ENCODE results near the gene EME2. TPM values are rescaled to one million over a fixed set of nuclear protein-coding genes. Genes with fewer than 3 reads are reported as not detected.

The EME2 gene
- total RNA-seq, 1 donor from 2014 or later = 6.8 TPM

DNA sequence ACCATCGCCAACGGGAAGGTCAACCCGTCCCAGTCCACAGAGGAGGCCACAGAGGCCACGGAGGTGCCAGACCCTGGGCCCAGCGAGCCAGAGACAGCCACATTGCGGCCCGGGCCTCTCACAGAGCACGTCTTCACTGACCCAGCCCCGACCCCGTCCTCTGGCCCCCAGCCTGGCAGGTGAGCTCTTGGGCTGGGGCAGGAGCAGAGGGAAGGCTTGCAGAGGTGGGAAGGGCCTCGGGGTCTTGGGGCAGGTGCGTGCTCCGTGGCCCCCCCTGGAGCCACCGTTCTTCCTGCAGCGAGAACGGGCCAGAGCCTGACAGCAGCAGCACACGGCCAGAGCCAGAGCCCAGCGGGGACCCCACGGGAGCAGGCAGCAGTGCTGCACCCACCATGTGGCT, 6.4 kb upstream of the EME2 start:
- peaks cover 2% of the 10 kb centered on the region for H3K36me3 ChIP-seq (ENCODE audit: control insufficient read depth, insufficient read depth, low read length)
- TF ChIP-seq, protein P1, sequence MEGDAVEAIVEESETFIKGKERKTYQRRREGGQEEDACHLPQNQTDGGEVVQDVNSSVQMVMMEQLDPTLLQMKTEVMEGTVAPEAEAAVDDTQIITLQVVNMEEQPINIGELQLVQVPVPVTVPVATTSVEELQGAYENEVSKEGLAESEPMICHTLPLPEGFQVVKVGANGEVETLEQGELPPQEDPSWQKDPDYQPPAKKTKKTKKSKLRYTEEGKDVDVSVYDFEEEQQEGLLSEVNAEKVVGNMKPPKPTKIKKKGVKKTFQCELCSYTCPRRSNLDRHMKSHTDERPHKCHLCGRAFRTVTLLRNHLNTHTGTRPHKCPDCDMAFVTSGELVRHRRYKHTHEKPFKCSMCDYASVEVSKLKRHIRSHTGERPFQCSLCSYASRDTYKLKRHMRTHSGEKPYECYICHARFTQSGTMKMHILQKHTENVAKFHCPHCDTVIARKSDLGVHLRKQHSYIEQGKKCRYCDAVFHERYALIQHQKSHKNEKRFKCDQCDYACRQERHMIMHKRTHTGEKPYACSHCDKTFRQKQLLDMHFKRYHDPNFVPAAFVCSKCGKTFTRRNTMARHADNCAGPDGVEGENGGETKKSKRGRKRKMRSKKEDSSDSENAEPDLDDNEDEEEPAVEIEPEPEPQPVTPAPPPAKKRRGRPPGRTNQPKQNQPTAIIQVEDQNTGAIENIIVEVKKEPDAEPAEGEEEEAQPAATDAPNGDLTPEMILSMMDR (IDR thresholded peaks at IDR 0.05; ENCODE audit: insufficient read depth, low read length, poor library complexity, severe bottlenecking) = no peak
- H3K27me3 ChIP-seq (ENCODE audit: control insufficient read depth, insufficient read depth, low read length) = no peaks in the 10 kb centered on the region
- no peak overlapping the region for H3K4me3 ChIP-seq (ENCODE audit: low read depth, low read length)
- DNase-seq (ENCODE audit: low read depth) = no peak

DNA sequence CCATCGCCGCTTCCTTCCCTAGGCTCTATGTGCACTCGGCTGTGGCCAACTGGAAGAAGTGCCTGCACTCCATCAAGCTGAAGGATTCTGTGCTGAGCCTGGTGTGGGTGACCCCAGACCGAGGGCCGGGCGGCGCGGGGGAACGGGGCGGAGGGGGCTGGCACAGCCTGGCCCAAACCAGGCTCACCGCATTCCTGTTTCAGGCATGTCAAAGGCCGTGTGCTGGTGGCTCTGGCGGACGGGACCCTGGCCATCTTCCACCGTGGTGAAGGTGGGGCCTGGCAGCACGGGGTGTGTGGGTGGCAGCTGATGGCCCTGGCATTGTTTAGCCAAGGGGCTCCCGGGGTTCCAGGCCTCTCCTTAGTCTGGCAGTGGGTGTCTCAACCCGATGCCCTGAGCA, 5.9 kb upstream of the EME2 start:
- no peak for DNase-seq (ENCODE audit: low read depth)
- H3K36me3 ChIP-seq (ENCODE audit: control insufficient read depth, insufficient read depth, low read length) = peaks cover 2% of the 10 kb centered on the region
- TF ChIP-seq, protein P1 (IDR thresholded peaks at IDR 0.05; ENCODE audit: insufficient read depth, low read length, poor library complexity, severe bottlenecking) = no peak
- H3K4me3 ChIP-seq (ENCODE audit: low read depth, low read length) = no peak overlapping the region
- no peaks in the 10 kb centered on the region for H3K27me3 ChIP-seq (ENCODE audit: control insufficient read depth, insufficient read depth, low read length)

DNA sequence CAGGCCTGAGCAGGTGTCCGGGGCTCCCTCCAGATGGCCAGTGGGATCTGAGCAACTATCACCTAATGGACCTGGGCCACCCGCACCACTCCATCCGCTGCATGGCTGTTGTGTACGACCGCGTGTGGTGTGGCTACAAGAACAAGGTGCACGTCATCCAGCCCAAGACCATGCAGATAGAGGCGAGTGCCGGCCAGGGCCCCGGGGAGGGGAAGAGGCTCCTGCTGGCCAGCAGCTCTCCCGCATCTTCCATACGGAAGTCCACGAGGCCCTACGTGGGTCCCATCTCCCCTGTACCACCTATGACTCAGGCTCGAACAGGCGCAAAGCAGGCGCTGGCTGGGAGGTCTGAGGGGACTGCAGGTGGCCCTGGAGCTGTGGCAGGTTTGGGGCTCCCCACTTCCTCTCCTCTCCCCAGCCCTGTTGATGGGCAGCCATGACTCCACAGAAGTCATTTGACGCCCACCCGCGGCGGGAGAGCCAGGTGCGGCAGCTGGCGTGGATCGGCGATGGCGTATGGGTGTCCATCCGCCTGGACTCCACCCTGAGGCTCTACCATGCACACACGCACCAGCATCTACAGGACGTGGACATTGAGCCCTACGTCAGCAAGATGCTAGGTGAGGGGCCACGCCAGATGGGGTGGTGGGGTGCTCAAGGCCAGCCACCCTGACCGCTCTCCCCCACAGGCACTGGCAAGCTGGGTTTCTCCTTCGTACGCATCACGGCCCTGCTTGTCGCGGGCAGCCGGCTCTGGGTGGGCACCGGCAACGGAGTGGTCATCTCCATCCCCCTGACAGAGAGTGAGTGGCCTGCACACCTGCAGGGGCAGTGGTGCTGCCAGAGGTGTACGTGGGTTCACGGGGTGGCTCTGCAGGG, 5.3 kb upstream of the EME2 start:
- DNase-seq (ENCODE audit: low read depth) = no peak
- H3K4me3 ChIP-seq (ENCODE audit: low read depth, low read length) = no peak overlapping the region
- TF ChIP-seq, protein P1 (IDR thresholded peaks at IDR 0.05; ENCODE audit: insufficient read depth, low read length, poor library complexity, severe bottlenecking) = no peak
- no peaks in the 10 kb centered on the region for H3K27me3 ChIP-seq (ENCODE audit: control insufficient read depth, insufficient read depth, low read length)
- peaks cover 2% of the 10 kb centered on the region for H3K36me3 ChIP-seq (ENCODE audit: control insufficient read depth, insufficient read depth, low read length)

DNA sequence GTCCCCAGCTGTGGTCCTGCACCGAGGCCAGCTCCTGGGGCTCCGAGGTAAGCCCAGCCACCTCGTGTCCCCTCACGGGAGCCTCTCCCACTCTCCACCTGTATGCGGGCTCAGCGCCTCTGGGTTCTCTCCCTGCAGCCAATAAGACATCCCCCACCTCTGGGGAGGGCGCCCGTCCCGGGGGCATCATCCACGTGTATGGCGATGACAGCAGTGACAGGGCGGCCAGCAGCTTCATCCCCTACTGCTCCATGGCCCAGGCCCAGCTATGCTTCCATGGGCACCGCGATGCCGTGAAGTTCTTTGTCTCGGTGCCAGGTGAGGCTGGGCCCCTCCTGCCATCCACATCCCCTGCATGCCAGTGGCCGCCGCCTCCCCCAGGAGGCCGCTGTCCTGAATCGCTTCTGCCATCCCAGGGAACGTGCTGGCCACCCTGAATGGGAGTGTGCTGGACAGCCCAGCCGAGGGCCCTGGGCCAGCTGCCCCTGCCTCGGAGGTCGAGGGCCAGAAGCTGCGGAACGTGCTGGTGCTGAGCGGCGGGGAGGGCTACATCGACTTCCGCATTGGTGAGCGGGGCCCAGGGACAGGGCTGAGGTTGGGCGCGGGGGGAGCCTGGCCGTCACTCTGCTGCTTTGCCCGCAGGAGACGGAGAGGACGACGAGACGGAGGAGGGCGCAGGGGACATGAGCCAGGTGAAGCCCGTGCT, 4.4 kb upstream of the EME2 start:
- Histone ChIP-seq H3K4me3 (ENCODE audit: low read depth, low read length) (no peak overlapping the region), H3K36me3 (ENCODE audit: control insufficient read depth, insufficient read depth, low read length) (peaks cover 2% of the 10 kb centered on the region), H3K27me3 (ENCODE audit: control insufficient read depth, insufficient read depth, low read length) (no peaks in the 10 kb centered on the region)
- DNase-seq (ENCODE audit: low read depth) = no peak
- TF ChIP-seq, protein P1 (IDR thresholded peaks at IDR 0.05; ENCODE audit: insufficient read depth, low read length, poor library complexity, severe bottlenecking) = no peak

DNA sequence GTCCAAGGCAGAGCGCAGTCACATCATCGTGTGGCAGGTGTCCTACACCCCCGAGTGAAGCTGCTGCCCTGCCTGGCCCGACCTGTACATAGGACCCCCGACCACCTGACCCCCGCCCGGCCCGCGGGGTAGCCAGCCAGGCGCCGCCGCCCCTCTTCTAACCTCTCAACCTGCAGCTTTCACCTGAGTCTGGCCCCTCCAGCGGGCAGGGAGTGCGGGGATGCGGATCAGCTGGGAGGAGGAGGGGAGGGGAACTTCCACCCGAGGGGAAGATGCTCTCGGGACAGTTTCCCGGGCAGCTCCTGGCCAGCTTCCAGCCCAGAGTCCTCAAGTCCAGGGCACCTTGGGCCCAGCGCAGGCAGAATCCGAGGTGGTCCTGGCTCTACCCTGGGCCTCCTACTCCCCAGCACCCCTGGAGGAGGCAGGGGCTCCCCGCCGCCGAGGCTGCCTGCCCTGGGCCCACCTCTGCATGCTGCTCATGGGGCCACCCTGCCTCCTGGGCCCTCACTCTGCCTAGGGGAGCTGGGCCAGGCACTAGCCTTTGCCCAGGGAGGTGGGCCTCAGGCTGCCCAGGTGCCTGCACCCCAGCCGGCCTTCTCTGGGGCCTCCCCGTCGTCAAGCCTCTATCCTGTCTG, 3.7 kb upstream of the EME2 start:
- Histone ChIP-seq H3K4me3 (ENCODE audit: low read depth, low read length) (no peak overlapping the region), H3K36me3 (ENCODE audit: control insufficient read depth, insufficient read depth, low read length) (peaks cover 2% of the 10 kb centered on the region), H3K27me3 (ENCODE audit: control insufficient read depth, insufficient read depth, low read length) (no peaks in the 10 kb centered on the region)
- TF ChIP-seq, protein P1 (IDR thresholded peaks at IDR 0.05; ENCODE audit: insufficient read depth, low read length, poor library complexity, severe bottlenecking) = no peak
- DNase-seq (ENCODE audit: low read depth) = no peak

All from kidney epithelial cell (primary cell).